ENCODE measurements around the gene SULT2B1.

GRCh38 chr19:48632692-48633147 lies 80.7 kb downstream of the SULT2B1 start:
- TF ChIP-seq, protein P1, sequence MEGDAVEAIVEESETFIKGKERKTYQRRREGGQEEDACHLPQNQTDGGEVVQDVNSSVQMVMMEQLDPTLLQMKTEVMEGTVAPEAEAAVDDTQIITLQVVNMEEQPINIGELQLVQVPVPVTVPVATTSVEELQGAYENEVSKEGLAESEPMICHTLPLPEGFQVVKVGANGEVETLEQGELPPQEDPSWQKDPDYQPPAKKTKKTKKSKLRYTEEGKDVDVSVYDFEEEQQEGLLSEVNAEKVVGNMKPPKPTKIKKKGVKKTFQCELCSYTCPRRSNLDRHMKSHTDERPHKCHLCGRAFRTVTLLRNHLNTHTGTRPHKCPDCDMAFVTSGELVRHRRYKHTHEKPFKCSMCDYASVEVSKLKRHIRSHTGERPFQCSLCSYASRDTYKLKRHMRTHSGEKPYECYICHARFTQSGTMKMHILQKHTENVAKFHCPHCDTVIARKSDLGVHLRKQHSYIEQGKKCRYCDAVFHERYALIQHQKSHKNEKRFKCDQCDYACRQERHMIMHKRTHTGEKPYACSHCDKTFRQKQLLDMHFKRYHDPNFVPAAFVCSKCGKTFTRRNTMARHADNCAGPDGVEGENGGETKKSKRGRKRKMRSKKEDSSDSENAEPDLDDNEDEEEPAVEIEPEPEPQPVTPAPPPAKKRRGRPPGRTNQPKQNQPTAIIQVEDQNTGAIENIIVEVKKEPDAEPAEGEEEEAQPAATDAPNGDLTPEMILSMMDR (IDR thresholded peaks at IDR 0.05), result no peak
- no peak for TF ChIP-seq ZFX (IDR thresholded peaks at IDR 0.05; ENCODE audit: borderline replicate concordance)

All from 22Rv1 (cell line).